Liver (tissue), 9 donors: ENCODE measurements around the gene CBR4. TPM values are rescaled to one million over a fixed set of nuclear protein-coding genes. Genes with fewer than 3 reads are reported as not detected.
"Not testable (repeated sequence)": the region's sequence is repeated elsewhere in the genome, so short reads cannot be mapped to it uniquely, and the experiment has no call there.

ENCODE experiments used
- DNase-seq: peaks from one replicate; pipeline ENCODE4 v3.0.0-alpha.2; 2017; ENCODE audit warnings: low spot score
- H3K27ac ChIP-seq, 2 donors: one replicate each; pipeline ENCODE4 v1.7.0; 2013; ENCODE audit warnings: inconsistent platforms in 2 of 2, low read length in 2 of 2, control low read depth in 1 of 2, low read depth in 1 of 2, mild to moderate bottlenecking in 1 of 2
- H3K27me3 ChIP-seq, 4 donors: one replicate each; pipeline versions ENCODE4 v1.6.1 to v1.7.0; 2013; ENCODE audit warnings: low read length in 3 of 4, inconsistent platforms in 1 of 4, mild to moderate bottlenecking in 1 of 4, moderate library complexity in 1 of 4; ENCODE audit not compliant: control insufficient read depth in 4 of 4, insufficient read depth in 4 of 4
- H3K36me3 ChIP-seq, 4 donors: one replicate each; pipeline versions ENCODE4 v1.6.1 to v1.7.0; 2013; ENCODE audit warnings: low read length in 3 of 4, mild to moderate bottlenecking in 3 of 4, low read depth in 1 of 4, moderate library complexity in 1 of 4; ENCODE audit not compliant: control insufficient read depth in 4 of 4, insufficient read depth in 3 of 4
- H3K4me1 ChIP-seq, 4 donors: one replicate each; pipeline versions ENCODE4 v1.6.1 to v1.7.0; 2013; ENCODE audit warnings: low read length in 3 of 4, mild to moderate bottlenecking in 3 of 4, moderate library complexity in 1 of 4; ENCODE audit not compliant: control insufficient read depth in 4 of 4, insufficient read depth in 4 of 4
- H3K4me3 ChIP-seq, 3 donors: one replicate each; pipeline versions ENCODE4 v1.6.1 to v1.7.0; 2013; ENCODE audit warnings: low read length in 3 of 3, control low read depth in 1 of 3, low read depth in 1 of 3, mild to moderate bottlenecking in 1 of 3
- H3K9ac ChIP-seq, 2 donors: one replicate each; pipeline ENCODE4 v1.7.0; 2013; ENCODE audit warnings: low read length in 2 of 2, mild to moderate bottlenecking in 2 of 2, moderate library complexity in 2 of 2, control low read depth in 1 of 2, low read depth in 1 of 2
- H3K9me3 ChIP-seq, 4 donors: one replicate each; pipeline versions ENCODE4 v1.6.1 to v1.7.0; 2013; ENCODE audit warnings: low read length in 3 of 4; ENCODE audit not compliant: control insufficient read depth in 4 of 4
- CTCF ChIP-seq: fragments of 150-350 bp; IDR thresholded peaks from 2 replicates; pipeline ENCODE4 v1.5.1; 2017; ENCODE audit warnings: improper control_type of control experiment, low read depth, low read length; ENCODE audit not compliant: missing input control
- EGR1 ChIP-seq, 2 donors: IDR thresholded peaks; 2 replicates each; pipeline ENCODE4 v1.6.1; 2016 to 2018; ENCODE audit warnings: antibody characterized with exemption in 2 of 2, low read depth in 2 of 2
- FOXA1 ChIP-seq: IDR thresholded peaks from 2 replicates; pipeline ENCODE4 v1.6.1; 2016; ENCODE audit warnings: antibody characterized with exemption
- GABPA ChIP-seq, 2 donors: IDR thresholded peaks in 1 of 2; conservative IDR thresholded peaks in 1 of 2; 2 replicates each; pipeline ENCODE4 v1.6.1; 2016; ENCODE audit warnings: antibody characterized with exemption in 2 of 2, mild to moderate bottlenecking in 1 of 2, moderate library complexity in 1 of 2
- HNF4A ChIP-seq, 2 donors: conservative IDR thresholded peaks; 2 replicates each; pipeline ENCODE4 v1.6.1; 2016; ENCODE audit warnings: antibody characterized with exemption in 2 of 2, mild to moderate bottlenecking in 2 of 2
- JUND ChIP-seq, 2 donors: IDR thresholded peaks; 2 replicates each; pipeline ENCODE4 v1.6.1; 2016; ENCODE audit warnings: antibody characterized with exemption in 2 of 2
- RAD21 ChIP-seq, 2 donors: IDR thresholded peaks; 2 replicates each; pipeline ENCODE4 v1.6.1; 2016; ENCODE audit warnings: antibody characterized with exemption in 2 of 2, mild to moderate bottlenecking in 2 of 2
- REST ChIP-seq: IDR thresholded peaks from 2 replicates; pipeline ENCODE4 v1.6.1; 2016; ENCODE audit warnings: antibody characterized with exemption, mild to moderate bottlenecking
- RXRA ChIP-seq, 2 donors: IDR thresholded peaks; 2 replicates each; pipeline ENCODE4 v1.6.1; 2017 to 2018; ENCODE audit warnings: antibody characterized with exemption in 2 of 2, mild to moderate bottlenecking in 1 of 2
- SP1 ChIP-seq: IDR thresholded peaks from 2 replicates; pipeline ENCODE4 v1.6.1; 2018; ENCODE audit warnings: antibody characterized with exemption, mild to moderate bottlenecking
- TAF1 ChIP-seq: conservative IDR thresholded peaks from 2 replicates; pipeline ENCODE4 v1.6.1; 2016; ENCODE audit warnings: antibody characterized with exemption, mild to moderate bottlenecking
- YY1 ChIP-seq: IDR thresholded peaks from 2 replicates; pipeline ENCODE4 v1.6.1; 2016; ENCODE audit warnings: antibody characterized with exemption, mild to moderate bottlenecking
- WGBS: extraction: QIAGEN DNeasy Blood & Tissue Kit; methylation state at CpG from one replicate; pipeline ENCODE4 v1.1.7; 2013; 5-methylcytosine and 5-hydroxymethylcytosine counted together
- polyA plus RNA-seq, 2 donors: library from polyadenylated mRNA; stranded (reverse) in 1 of 2; unstranded in 1 of 2; fragments of 200-250 nt in 1 of 2; fragments of >200 nt in 1 of 2; fragmentation: Nextera tagmentation in 1 of 2; extraction: Ambion mirVana in 1 of 2; gene quantifications; one replicate each; pipeline versions ENCODE4 v1.2.1 to v1.2.3, GENCODE V29; 2013 to 2015
- total RNA-seq, 2 donors: library from RNA; depleted of rRNA; stranded (reverse); fragments of >200 nt; gene quantifications; one replicate each; pipeline ENCODE4 v1.2.3, GENCODE V29; 2014
- TF ChIP-seq, protein P1 (sequence below): IDR thresholded peaks from 2 replicates; pipeline ENCODE4 v1.6.1; 2016; ENCODE audit warnings: antibody characterized with exemption
- TF ChIP-seq, protein P2 (sequence below): IDR thresholded peaks from 2 replicates; pipeline ENCODE4 v1.6.1; 2016; ENCODE audit warnings: antibody characterized with exemption
- donor health status: healthy.
- donor health status: healthy.
- donor health status: healthy.
- donor health status: healthy.
- donor health status: healthy.

CBR4 gene
- total and polyA plus RNA-seq, 4 donors, result 9.4 to 32.8 (median 22.6) TPM

GRCh38 chr4:169039251-169039954 is 29.3 kb upstream of the CBR4 start:
- no peak overlapping the region for H3K9ac ChIP-seq
- H3K4me3 ChIP-seq, result no peak overlapping the region
- no peak overlapping the region for H3K27ac ChIP-seq
- no peak for DNase-seq
- TF ChIP-seq, protein P1, sequence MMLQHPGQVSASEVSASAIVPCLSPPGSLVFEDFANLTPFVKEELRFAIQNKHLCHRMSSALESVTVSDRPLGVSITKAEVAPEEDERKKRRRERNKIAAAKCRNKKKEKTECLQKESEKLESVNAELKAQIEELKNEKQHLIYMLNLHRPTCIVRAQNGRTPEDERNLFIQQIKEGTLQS, result no peak
- TF ChIP-seq CTCF (no peak), RAD21 (IDR thresholded peaks at IDR 0.05) (no peak), YY1 (no peak), SP1 (no peak), EGR1 (IDR thresholded peaks at IDR 0.05; ENCODE audit: low read depth in 2 of 2) (no peak), GABPA (IDR thresholded peaks at IDR 0.05 in 1 of 2, conservative IDR thresholded peaks at IDR 0.05 in 1 of 2) (no peak), RXRA (IDR thresholded peaks at IDR 0.05) (no peak), HNF4A (conservative IDR thresholded peaks at IDR 0.05) (peak; percentile 4 to 14), TAF1 (no peak), JUND (IDR thresholded peaks at IDR 0.05) (no peak), REST (peak; percentile 8), FOXA1 (no peak)
- TF ChIP-seq, protein P2, sequence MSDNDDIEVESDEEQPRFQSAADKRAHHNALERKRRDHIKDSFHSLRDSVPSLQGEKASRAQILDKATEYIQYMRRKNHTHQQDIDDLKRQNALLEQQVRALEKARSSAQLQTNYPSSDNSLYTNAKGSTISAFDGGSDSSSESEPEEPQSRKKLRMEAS, result no peak
- no peaks in the 10 kb centered on the region for H3K9me3 ChIP-seq
- peaks cover 6 to 18% (median 13%) of the 10 kb centered on the region in 4 donors for H3K4me1 ChIP-seq
- no peaks in the 10 kb centered on the region for H3K27me3 ChIP-seq
- H3K36me3 ChIP-seq, result no peaks in the 10 kb centered on the region
- 62% methylated on average over 8 of the region's 8 CpGs for WGBS

DNA sequence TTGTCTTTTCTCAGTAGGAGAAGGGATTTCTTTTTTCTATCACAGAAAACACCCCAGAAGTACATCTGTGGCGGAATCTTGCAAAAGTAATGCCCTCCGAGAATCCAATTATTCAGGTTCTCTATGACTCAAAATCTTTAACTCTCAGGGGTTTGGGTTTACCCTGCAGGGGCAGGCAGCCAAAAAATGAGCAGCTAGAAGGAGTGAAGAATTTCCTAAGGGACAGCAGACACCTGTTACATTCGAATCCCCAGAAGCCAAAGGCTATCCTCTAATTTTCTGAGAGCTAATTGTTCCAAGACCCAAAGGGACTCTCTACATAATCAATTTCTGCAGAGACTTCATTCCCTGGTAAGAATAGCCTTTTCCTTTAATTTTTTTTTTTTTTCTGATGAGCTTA is 27.5 kb upstream of the CBR4 start:
- no peak for DNase-seq
- H3K27ac ChIP-seq, result no peak overlapping the region

GRCh38 chr4:169035871-169036620 is 26.0 kb upstream of the CBR4 start:
- H3K4me1 ChIP-seq, result peaks cover 6 to 13% (median 9%) of the 10 kb centered on the region in 4 donors
- H3K27ac ChIP-seq, H3K9me3 ChIP-seq, H3K4me3 ChIP-seq, DNase-seq, H3K36me3 ChIP-seq, H3K9ac ChIP-seq, H3K27me3 ChIP-seq: not testable (repeated sequence)
- 92% methylated on average over 35 of the region's 35 CpGs for WGBS

More for the DNA sequence above, 27.5 kb upstream of the CBR4 start:
- Histone ChIP-seq H3K36me3 (no peaks in the 10 kb centered on the region), H3K4me3 (no peak overlapping the region), H3K27me3 (no peaks in the 10 kb centered on the region), H3K9me3 (no peaks in the 10 kb centered on the region), H3K4me1 (peaks cover 6 to 18% (median 13%) of the 10 kb centered on the region in 4 donors), H3K9ac (no peak overlapping the region)
- 94% methylated on average over 3 of the region's 3 CpGs for WGBS
- TF ChIP-seq RXRA (IDR thresholded peaks at IDR 0.05) (no peak), RAD21 (IDR thresholded peaks at IDR 0.05) (no peak), CTCF (no peak), TAF1 (no peak)
